OCI-LY1 (cell line): Measurements from ENCODE around the gene TTL.
"Not testable (repeated sequence)": the region's sequence is repeated elsewhere in the genome, so short reads cannot be mapped to it uniquely, and the experiment has no call there.

ENCODE experiments used
- H2AFZ ChIP-seq: fragments of 200-600 bp; sonication (generic), shearing (Covaris generic); 2 replicates; pipeline ENCODE4 v1.6.0; 2014; ENCODE audit warnings: antibody characterized with exemption, mild to moderate bottlenecking, low read length
- H3F3A ChIP-seq: fragments of 200-600 bp; sonication (generic), shearing (Covaris generic); 2 replicates; pipeline ENCODE4 v1.6.0; 2014; ENCODE audit warnings: mild to moderate bottlenecking, antibody characterized with exemption, low read length, moderate library complexity; ENCODE audit not compliant: insufficient read depth
- H3K27ac ChIP-seq: fragments of 200-600 bp; sonication (generic); 2 replicates; pipeline ENCODE4 v1.5.1; 2014; ENCODE audit warnings: low read length, mixed run types, mild to moderate bottlenecking, low read depth; ENCODE audit not compliant: poor library complexity, severe bottlenecking
- H3K27me3 ChIP-seq: fragments of 200-600 bp; sonication (generic); 2 replicates; pipeline ENCODE4 v1.6.0; 2014; ENCODE audit warnings: antibody characterized with exemption, mild to moderate bottlenecking, low read length, moderate library complexity; ENCODE audit not compliant: insufficient read depth
- H3K36me3 ChIP-seq: fragments of 200-600 bp; sonication (generic); 2 replicates; pipeline ENCODE4 v1.6.1; 2014; ENCODE audit warnings: mild to moderate bottlenecking, antibody characterized with exemption, low read length, moderate library complexity, mixed read lengths; ENCODE audit not compliant: insufficient read depth
- H3K4me1 ChIP-seq: fragments of 200-600 bp; sonication (generic); 2 replicates; pipeline ENCODE4 v1.5.1; 2014; ENCODE audit warnings: mild to moderate bottlenecking, low read length, moderate library complexity; ENCODE audit not compliant: insufficient read depth, severe bottlenecking
- H3K4me2 ChIP-seq: fragments of 200-600 bp; sonication (generic), shearing (Covaris generic); 2 replicates; pipeline ENCODE4 v1.6.1; 2014; ENCODE audit warnings: low read length
- H3K4me3 ChIP-seq: fragments of 200-600 bp; sonication (generic); 2 replicates; pipeline ENCODE4 v1.5.1; 2014; ENCODE audit warnings: low read length, low read depth, mild to moderate bottlenecking, mixed read lengths; ENCODE audit not compliant: poor library complexity, severe bottlenecking
- H3K79me2 ChIP-seq: fragments of 200-600 bp; shearing (Covaris generic); 2 replicates; pipeline ENCODE4 v1.6.1; 2016; ENCODE audit warnings: mixed run types, low read length, mixed read lengths; ENCODE audit not compliant: insufficient read depth
- H3K9ac ChIP-seq: fragments of 200-600 bp; sonication (generic), shearing (Covaris generic); 2 replicates; pipeline ENCODE4 v1.6.1; 2014; ENCODE audit warnings: mild to moderate bottlenecking, low read length, mixed read lengths
- H3K9me2 ChIP-seq: fragments of 200-600 bp; sonication (generic), shearing (Covaris generic); 2 replicates; pipeline ENCODE4 v1.6.1; 2014; ENCODE audit warnings: low read depth, mild to moderate bottlenecking, low read length, mixed read lengths
- H3K9me3 ChIP-seq: fragments of 200-600 bp; shearing (Covaris generic); 2 replicates; pipeline ENCODE4 v1.6.1; 2014; ENCODE audit warnings: low read length, mixed read lengths
- H4K20me1 ChIP-seq: fragments of 200-600 bp; sonication (generic), shearing (Covaris generic); 2 replicates; pipeline ENCODE4 v1.6.0; 2016; ENCODE audit warnings: mild to moderate bottlenecking, low read length; ENCODE audit not compliant: insufficient read depth
- EZH2 ChIP-seq: fragments of 200-600 bp; sonication (generic), shearing (Covaris generic); IDR thresholded peaks from 2 replicates; pipeline ENCODE4 v1.8.0; 2017; ENCODE audit warnings: borderline replicate concordance, mixed run types, mild to moderate bottlenecking, antibody characterized with exemption, low read length, moderate library complexity, mixed read lengths
- TF ChIP-seq, protein P1 (sequence below): fragments of 200-600 bp; sonication (generic), shearing (Covaris generic); IDR thresholded peaks from 2 replicates; pipeline ENCODE4 v1.5.1; 2017; ENCODE audit warnings: mild to moderate bottlenecking, antibody characterized with exemption, low read length, moderate library complexity, mixed read lengths

Gene TTL

DNA sequence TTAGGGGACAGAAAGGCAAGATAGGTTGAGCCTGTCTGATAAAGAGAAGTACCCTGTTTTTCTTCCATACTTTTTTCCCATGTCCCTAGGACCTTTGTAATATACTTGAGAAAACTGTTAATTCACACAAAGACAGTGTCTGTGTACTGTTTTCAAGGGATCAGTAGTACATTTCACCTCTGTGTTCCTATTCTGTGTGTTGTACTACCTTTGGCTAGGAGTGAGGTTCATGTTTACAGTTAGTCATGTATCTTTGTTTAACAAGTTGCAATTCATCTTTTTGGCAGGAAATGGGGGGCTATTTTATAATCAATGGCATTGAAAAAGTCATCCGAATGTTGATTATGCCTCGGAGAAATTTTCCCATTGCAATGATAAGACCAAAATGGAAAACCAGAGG is 67.0 kb downstream of the TTL start:
- Histone ChIP-seq H3K9me3 (no peaks in the 10 kb centered on the region), H3K4me1 (peaks cover 12% of the 10 kb centered on the region), H2AFZ (no peak overlapping the region), H4K20me1 (no peaks in the 10 kb centered on the region), H3K9ac (no peak overlapping the region), H3K4me3 (no peak overlapping the region), H3K4me2 (no peak overlapping the region), H3F3A (no peaks in the 10 kb centered on the region), H3K27ac (no peak overlapping the region), H3K79me2 (peaks cover 23% of the 10 kb centered on the region), H3K27me3 (no peaks in the 10 kb centered on the region), H3K36me3 (peaks cover 83% of the 10 kb centered on the region), H3K9me2 (no peaks in the 10 kb centered on the region)
- no peak for TF ChIP-seq EZH2
- TF ChIP-seq, protein P1, sequence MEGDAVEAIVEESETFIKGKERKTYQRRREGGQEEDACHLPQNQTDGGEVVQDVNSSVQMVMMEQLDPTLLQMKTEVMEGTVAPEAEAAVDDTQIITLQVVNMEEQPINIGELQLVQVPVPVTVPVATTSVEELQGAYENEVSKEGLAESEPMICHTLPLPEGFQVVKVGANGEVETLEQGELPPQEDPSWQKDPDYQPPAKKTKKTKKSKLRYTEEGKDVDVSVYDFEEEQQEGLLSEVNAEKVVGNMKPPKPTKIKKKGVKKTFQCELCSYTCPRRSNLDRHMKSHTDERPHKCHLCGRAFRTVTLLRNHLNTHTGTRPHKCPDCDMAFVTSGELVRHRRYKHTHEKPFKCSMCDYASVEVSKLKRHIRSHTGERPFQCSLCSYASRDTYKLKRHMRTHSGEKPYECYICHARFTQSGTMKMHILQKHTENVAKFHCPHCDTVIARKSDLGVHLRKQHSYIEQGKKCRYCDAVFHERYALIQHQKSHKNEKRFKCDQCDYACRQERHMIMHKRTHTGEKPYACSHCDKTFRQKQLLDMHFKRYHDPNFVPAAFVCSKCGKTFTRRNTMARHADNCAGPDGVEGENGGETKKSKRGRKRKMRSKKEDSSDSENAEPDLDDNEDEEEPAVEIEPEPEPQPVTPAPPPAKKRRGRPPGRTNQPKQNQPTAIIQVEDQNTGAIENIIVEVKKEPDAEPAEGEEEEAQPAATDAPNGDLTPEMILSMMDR = no peak

DNA sequence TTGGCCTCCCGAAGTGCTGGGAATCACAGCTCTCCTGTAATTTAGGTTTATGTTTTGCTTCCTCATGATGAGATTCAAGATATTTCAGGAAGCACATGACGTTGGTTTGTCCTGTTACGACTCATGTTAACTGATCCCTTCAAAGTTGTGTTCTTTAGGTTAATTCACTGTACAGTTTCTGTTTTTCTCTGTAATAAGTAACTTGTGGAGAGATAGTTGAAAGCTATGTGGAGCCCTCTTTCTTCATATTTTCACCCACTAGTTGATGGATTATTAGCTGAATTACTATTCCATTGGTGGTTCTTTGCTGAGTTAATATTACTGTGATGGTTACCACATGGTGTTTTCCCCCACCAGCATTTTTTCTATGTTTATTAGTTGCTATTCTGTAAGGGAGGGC is 84.1 kb downstream of the TTL start:
- Histone ChIP-seq H3K4me1 (no peaks in the 10 kb centered on the region), H3K9me3 (no peaks in the 10 kb centered on the region), H3K9me2 (no peaks in the 10 kb centered on the region), H3K27ac (no peak overlapping the region), H3F3A (no peaks in the 10 kb centered on the region), H3K27me3 (no peaks in the 10 kb centered on the region), H3K4me2 (no peak overlapping the region), H3K36me3 (peaks cover 93% of the 10 kb centered on the region), H3K79me2 (no peaks in the 10 kb centered on the region), H3K9ac (no peak overlapping the region), H2AFZ (no peak overlapping the region), H3K4me3 (no peak overlapping the region), H4K20me1 (no peaks in the 10 kb centered on the region)
- TF ChIP-seq EZH2 = no peak
- TF ChIP-seq, protein P1 = no peak

DNA sequence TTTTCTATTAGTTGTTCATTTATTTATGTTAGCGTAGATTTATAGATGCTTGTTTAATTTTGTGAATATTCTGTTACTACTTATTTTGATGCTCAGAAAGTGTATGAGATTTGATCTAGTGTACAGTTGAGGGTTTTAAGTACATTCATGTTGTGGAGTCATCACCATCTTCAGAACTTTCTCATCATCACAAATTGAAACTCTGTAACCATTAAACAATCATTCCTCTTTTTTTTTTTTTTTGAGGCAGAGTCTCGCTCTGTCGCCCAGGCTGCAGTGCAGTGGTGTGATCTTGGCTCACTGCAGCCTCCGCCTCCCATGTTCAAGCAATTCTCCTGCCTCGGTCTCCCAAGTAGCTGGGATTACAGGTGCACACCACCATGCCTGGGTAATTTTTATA is 84.6 kb downstream of the TTL start:
- not testable (repeated sequence) for H3K9me3 ChIP-seq, H3F3A ChIP-seq, H3K4me2 ChIP-seq, H3K4me3 ChIP-seq, H3K27ac ChIP-seq, H4K20me1 ChIP-seq, H3K9me2 ChIP-seq, H2AFZ ChIP-seq, H3K4me1 ChIP-seq, H3K27me3 ChIP-seq, H3K9ac ChIP-seq, H3K79me2 ChIP-seq
- peaks cover 93% of the 10 kb centered on the region for H3K36me3 ChIP-seq

DNA sequence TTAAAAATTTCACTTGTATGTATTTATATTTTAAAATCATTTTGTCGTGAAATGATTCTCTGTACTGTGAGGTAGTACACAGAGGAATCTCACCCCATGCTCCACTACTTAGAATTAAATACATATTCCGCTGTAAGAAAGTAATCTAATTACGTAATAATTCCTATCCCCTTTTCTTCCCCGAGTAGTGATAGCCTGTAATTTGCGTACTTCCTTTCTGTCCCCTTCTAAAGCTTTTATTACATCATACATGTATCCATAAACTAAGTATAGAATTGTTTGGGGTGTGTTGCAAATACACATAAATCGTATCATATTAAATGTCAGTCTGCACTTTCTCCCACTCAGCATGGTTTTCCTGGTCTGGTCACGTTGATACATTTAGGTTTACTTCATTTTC is 90.0 kb downstream of the TTL start:
- Histone ChIP-seq H2AFZ (no peak overlapping the region), H3K9ac (no peak overlapping the region)

More for the DNA sequence above, 90.0 kb downstream of the TTL start:
- no peak overlapping the region for H3K4me3 ChIP-seq
- no peaks in the 10 kb centered on the region for H3K9me2 ChIP-seq
- no peaks in the 10 kb centered on the region for H3F3A ChIP-seq
- H3K79me2 ChIP-seq = no peaks in the 10 kb centered on the region
- H3K9me3 ChIP-seq = no peaks in the 10 kb centered on the region
- H3K4me1 ChIP-seq = no peaks in the 10 kb centered on the region
- no peak overlapping the region for H3K4me2 ChIP-seq
- H3K36me3 ChIP-seq = peaks cover 98% of the 10 kb centered on the region
- H4K20me1 ChIP-seq = no peaks in the 10 kb centered on the region
- H3K27me3 ChIP-seq = no peaks in the 10 kb centered on the region
- no peak overlapping the region for H3K27ac ChIP-seq
- no peak for TF ChIP-seq EZH2
- TF ChIP-seq, protein P1 = no peak
